HG02840 (cell line): ENCODE measurements around the gene ESYT3.

Experiments
- ATAC-seq: cut with Tn5 transposase; IDR thresholded peaks from one replicate; pipeline ENCODE4 v1.9.1; 2021; ENCODE audit warnings: mild to moderate bottlenecking, moderate library complexity, moderate number of reproducible peaks; ENCODE audit not compliant: unreplicated experiment, low FRiP score

The ESYT3 gene

GRCh38 chr3:138459619-138460535 lies 25.5 kb downstream of the ESYT3 start:
- no peak for ATAC-seq

GRCh38 chr3:138460536-138461205 lies 26.3 kb downstream of the ESYT3 start:
- no peak for ATAC-seq

GRCh38 chr3:138461246-138461645 lies 26.8 kb downstream of the ESYT3 start:
- ATAC-seq = no peak

- no peak for ATAC-seq
Observed at GRCh38 chr3:138461896-138462295, 27.5 kb downstream of the ESYT3 start.

- ATAC-seq = no peak
Observed at GRCh38 chr3:138463724-138464490, 29.5 kb downstream of the ESYT3 start.

GRCh38 chr3:138464491-138464860 lies 30.1 kb downstream of the ESYT3 start:
- ATAC-seq = no peak

- no peak for ATAC-seq
Observed at GRCh38 chr3:138465451-138465850, 31.0 kb downstream of the ESYT3 start.

- ATAC-seq = no peak
Observed at GRCh38 chr3:138465925-138466324, 31.5 kb downstream of the ESYT3 start.

- no peak for ATAC-seq
Observed at GRCh38 chr3:138467931-138468330, 33.5 kb downstream of the ESYT3 start.

- no peak for ATAC-seq
Observed at GRCh38 chr3:138468451-138468850, 34.0 kb downstream of the ESYT3 start.

GRCh38 chr3:138468886-138469285 lies 34.5 kb downstream of the ESYT3 start:
- ATAC-seq = no peak

- no peak for ATAC-seq
Observed at GRCh38 chr3:138469874-138470273, 35.5 kb downstream of the ESYT3 start.

GRCh38 chr3:138470687-138471086 lies 36.3 kb downstream of the ESYT3 start:
- ATAC-seq = no peak

- ATAC-seq = no peak
Observed at GRCh38 chr3:138471481-138471880, 37.1 kb downstream of the ESYT3 start.

GRCh38 chr3:138472141-138472825 lies 37.9 kb downstream of the ESYT3 start:
- ATAC-seq = no peak

GRCh38 chr3:138473391-138473790 lies 39.0 kb downstream of the ESYT3 start:
- no peak for ATAC-seq

GRCh38 chr3:138474163-138474562 lies 39.7 kb downstream of the ESYT3 start:
- no peak for ATAC-seq

GRCh38 chr3:138476526-138476925 lies 42.1 kb downstream of the ESYT3 start:
- ATAC-seq = no peak

- no peak for ATAC-seq
Observed at GRCh38 chr3:138477120-138477519, 42.7 kb downstream of the ESYT3 start.

GRCh38 chr3:138477801-138478200 lies 43.4 kb downstream of the ESYT3 start:
- no peak for ATAC-seq
